ENCODE measurements around the gene IFT43.

IFT43 gene

GRCh38 chr14:75969891-75970290, 15.7 kb upstream of the IFT43 start:
- Histone ChIP-seq H3K9me3 (ENCODE audit: insufficient read depth, low read depth, low read length) (peaks cover 2% of the 10 kb centered on the region), H2AK5ac (ENCODE audit: low read length) (no peak overlapping the region), H3K9ac (ENCODE audit: low read length) (no peak overlapping the region), H3K27ac (ENCODE audit: low read depth, low read length) (no peak overlapping the region), H3K14ac (ENCODE audit: low read length) (no peak overlapping the region), H4K8ac (ENCODE audit: low read depth, low read length) (no peak overlapping the region), H2BK5ac (ENCODE audit: low read depth, low read length, poor library complexity) (no peak overlapping the region), H3K4me2 (ENCODE audit: low read length) (no peak overlapping the region), H3K4me1 (ENCODE audit: control insufficient read depth in 1 of 2, insufficient read depth in 2 of 2, low read length in 2 of 2) (peaks cover 7% of the 10 kb centered on the region in 2 experiments), H3K79me2 (ENCODE audit: control insufficient read depth, insufficient read depth, low read length, poor library complexity) (no peaks in the 10 kb centered on the region), H3K36me3 (ENCODE audit: control insufficient read depth in 1 of 2, insufficient read depth in 2 of 2, low read length in 2 of 2) (peaks cover 2 to 7% of the 10 kb centered on the region in 2 experiments), H3K23ac (ENCODE audit: low read length) (no peak overlapping the region), H3K4me3 (ENCODE audit: low read depth, low read length) (no peak overlapping the region), H2BK120ac (ENCODE audit: insufficient read depth, low read length, poor library complexity) (no peak overlapping the region), H2BK12ac (ENCODE audit: low read length) (no peak overlapping the region), H3K4ac (ENCODE audit: low read depth, low read length) (no peak overlapping the region), H4K12ac (ENCODE audit: low read depth, low read length) (no peak overlapping the region), H3K79me1 (ENCODE audit: low read length) (no peaks in the 10 kb centered on the region), H3K27me3 (ENCODE audit: insufficient read depth, low read length) (no peaks in the 10 kb centered on the region), H4K91ac (ENCODE audit: low read depth, low read length) (no peak overlapping the region), H3K18ac (ENCODE audit: low read length) (no peak overlapping the region), H2AFZ (ENCODE audit: insufficient read depth, low read length, poor library complexity) (no peak overlapping the region)
- no CpG with 5 or more reads among the region's 8 CpGs for WGBS (ENCODE audit: extremely low coverage, insufficient coverage, insufficient read length)
- DNase-seq: no peak

- Histone ChIP-seq H2AFZ (ENCODE audit: insufficient read depth, low read length, poor library complexity) (no peak overlapping the region), H3K36me3 (ENCODE audit: control insufficient read depth in 1 of 2, insufficient read depth in 2 of 2, low read length in 2 of 2) (peaks cover 2 to 7% of the 10 kb centered on the region in 2 experiments), H4K91ac (ENCODE audit: low read depth, low read length) (no peak overlapping the region), H2AK5ac (ENCODE audit: low read length) (no peak overlapping the region), H2BK120ac (ENCODE audit: insufficient read depth, low read length, poor library complexity) (no peak overlapping the region), H3K23ac (ENCODE audit: low read length) (no peak overlapping the region), H4K8ac (ENCODE audit: low read depth, low read length) (no peak overlapping the region), H3K9ac (ENCODE audit: low read length) (no peak overlapping the region), H3K79me2 (ENCODE audit: control insufficient read depth, insufficient read depth, low read length, poor library complexity) (no peaks in the 10 kb centered on the region), H3K4me3 (ENCODE audit: low read depth, low read length) (no peak overlapping the region), H3K4me2 (ENCODE audit: low read length) (no peak overlapping the region), H3K27me3 (ENCODE audit: insufficient read depth, low read length) (no peaks in the 10 kb centered on the region), H4K12ac (ENCODE audit: low read depth, low read length) (no peak overlapping the region), H3K27ac (ENCODE audit: low read depth, low read length) (no peak overlapping the region), H3K9me3 (ENCODE audit: insufficient read depth, low read depth, low read length) (peaks cover 2% of the 10 kb centered on the region), H3K18ac (ENCODE audit: low read length) (no peak overlapping the region), H3K4ac (ENCODE audit: low read depth, low read length) (no peak overlapping the region), H2BK5ac (ENCODE audit: low read depth, low read length, poor library complexity) (no peak overlapping the region), H3K79me1 (ENCODE audit: low read length) (no peaks in the 10 kb centered on the region), H3K14ac (ENCODE audit: low read length) (no peak overlapping the region), H2BK12ac (ENCODE audit: low read length) (no peak overlapping the region), H3K4me1 (ENCODE audit: control insufficient read depth in 1 of 2, insufficient read depth in 2 of 2, low read length in 2 of 2) (peaks cover 7% of the 10 kb centered on the region in 2 experiments)
- no peak for DNase-seq
- WGBS (ENCODE audit: extremely low coverage, insufficient coverage, insufficient read length): no CpG with 5 or more reads among the region's 9 CpGs
These were observed 14.6 kb upstream of the IFT43 start for GRCh38 chr14:75970989-75971388.

GRCh38 chr14:75971509-75971908, 14.1 kb upstream of the IFT43 start:
- Histone ChIP-seq H3K4me3 (ENCODE audit: low read depth, low read length) (no peak overlapping the region), H3K23ac (ENCODE audit: low read length) (no peak overlapping the region), H2BK12ac (ENCODE audit: low read length) (no peak overlapping the region), H2BK120ac (ENCODE audit: insufficient read depth, low read length, poor library complexity) (no peak overlapping the region), H2AK5ac (ENCODE audit: low read length) (no peak overlapping the region), H3K79me1 (ENCODE audit: low read length) (no peaks in the 10 kb centered on the region), H3K4ac (ENCODE audit: low read depth, low read length) (no peak overlapping the region), H2BK5ac (ENCODE audit: low read depth, low read length, poor library complexity) (no peak overlapping the region), H3K18ac (ENCODE audit: low read length) (no peak overlapping the region), H3K9ac (ENCODE audit: low read length) (no peak overlapping the region), H2AFZ (ENCODE audit: insufficient read depth, low read length, poor library complexity) (no peak overlapping the region), H4K91ac (ENCODE audit: low read depth, low read length) (no peak overlapping the region), H3K27me3 (ENCODE audit: insufficient read depth, low read length) (no peaks in the 10 kb centered on the region), H3K36me3 (ENCODE audit: control insufficient read depth in 1 of 2, insufficient read depth in 2 of 2, low read length in 2 of 2) (peaks cover 2 to 7% of the 10 kb centered on the region in 2 experiments), H3K4me1 (ENCODE audit: control insufficient read depth in 1 of 2, insufficient read depth in 2 of 2, low read length in 2 of 2) (peaks cover 7% of the 10 kb centered on the region in 2 experiments), H4K8ac (ENCODE audit: low read depth, low read length) (no peak overlapping the region), H3K79me2 (ENCODE audit: control insufficient read depth, insufficient read depth, low read length, poor library complexity) (no peaks in the 10 kb centered on the region), H4K12ac (ENCODE audit: low read depth, low read length) (no peak overlapping the region), H3K4me2 (ENCODE audit: low read length) (no peak overlapping the region), H3K9me3 (ENCODE audit: insufficient read depth, low read depth, low read length) (peaks cover 2% of the 10 kb centered on the region), H3K14ac (ENCODE audit: low read length) (no peak overlapping the region), H3K27ac (ENCODE audit: low read depth, low read length) (no peak overlapping the region)
- no peak for DNase-seq
- no CpG with 5 or more reads among the region's 15 CpGs for WGBS (ENCODE audit: extremely low coverage, insufficient coverage, insufficient read length)

- Histone ChIP-seq H3K36me3 (ENCODE audit: control insufficient read depth in 1 of 2, insufficient read depth in 2 of 2, low read length in 2 of 2) (peaks cover under 1 to 6% of the 10 kb centered on the region in 2 experiments), H3K14ac (ENCODE audit: low read length) (no peak overlapping the region), H2BK12ac (ENCODE audit: low read length) (no peak overlapping the region), H3K9ac (ENCODE audit: low read length) (no peak overlapping the region), H3K27me3 (ENCODE audit: insufficient read depth, low read length) (no peaks in the 10 kb centered on the region), H4K8ac (ENCODE audit: low read depth, low read length) (no peak overlapping the region), H3K79me1 (ENCODE audit: low read length) (no peaks in the 10 kb centered on the region), H3K4me3 (ENCODE audit: low read depth, low read length) (no peak overlapping the region), H3K18ac (ENCODE audit: low read length) (no peak overlapping the region), H3K23ac (ENCODE audit: low read length) (no peak overlapping the region), H4K12ac (ENCODE audit: low read depth, low read length) (no peak overlapping the region), H2AFZ (ENCODE audit: insufficient read depth, low read length, poor library complexity) (no peak overlapping the region), H3K27ac (ENCODE audit: low read depth, low read length) (no peak overlapping the region), H3K9me3 (ENCODE audit: insufficient read depth, low read depth, low read length) (peaks cover 2% of the 10 kb centered on the region), H4K91ac (ENCODE audit: low read depth, low read length) (no peak overlapping the region), H3K79me2 (ENCODE audit: control insufficient read depth, insufficient read depth, low read length, poor library complexity) (no peaks in the 10 kb centered on the region), H3K4ac (ENCODE audit: low read depth, low read length) (no peak overlapping the region), H3K4me2 (ENCODE audit: low read length) (no peak overlapping the region), H2BK120ac (ENCODE audit: insufficient read depth, low read length, poor library complexity) (no peak overlapping the region), H3K4me1 (ENCODE audit: control insufficient read depth in 1 of 2, insufficient read depth in 2 of 2, low read length in 2 of 2) (peaks cover 7% of the 10 kb centered on the region in 2 experiments), H2AK5ac (ENCODE audit: low read length) (no peak overlapping the region), H2BK5ac (ENCODE audit: low read depth, low read length, poor library complexity) (no peak overlapping the region)
- WGBS (ENCODE audit: extremely low coverage, insufficient coverage, insufficient read length): no CpG with 5 or more reads among the region's 7 CpGs
- peak in 1 of 2 donors; percentile 39 for DNase-seq
These were observed 12.7 kb upstream of the IFT43 start for GRCh38 chr14:75972801-75973421.
